Bone marrow (tissue), 2 donors: ENCODE results near the gene KRT1.

ENCODE experiments used
- DNase-seq, 2 donors: peaks; one replicate each; lab custom pipeline; 2025; lab: John Stamatoyannopoulos, UW

The KRT1 gene

GRCh38 chr12:52636189-52636588 lies 44.0 kb downstream of the KRT1 start:
- no peak for DNase-seq

- DNase-seq, result no peak
Measured at GRCh38 chr12:52634266-52635056, 45.7 kb downstream of the KRT1 start.

- no peak for DNase-seq
Measured at GRCh38 chr12:52633383-52633782, 46.8 kb downstream of the KRT1 start.

- no peak for DNase-seq
Measured at GRCh38 chr12:52632656-52633055, 47.6 kb downstream of the KRT1 start.

GRCh38 chr12:52631676-52632459 lies 48.3 kb downstream of the KRT1 start:
- DNase-seq, result no peak

- no peak for DNase-seq
Measured at GRCh38 chr12:52631264-52631663, 48.9 kb downstream of the KRT1 start.

GRCh38 chr12:52630599-52631200 lies 49.5 kb downstream of the KRT1 start:
- no peak for DNase-seq

GRCh38 chr12:52630008-52630500 lies 50.2 kb downstream of the KRT1 start:
- DNase-seq, result no peak

GRCh38 chr12:52629281-52630007 lies 50.8 kb downstream of the KRT1 start:
- DNase-seq, result no peak

- DNase-seq, result no peak
Measured at GRCh38 chr12:52628841-52629240, 51.4 kb downstream of the KRT1 start.

GRCh38 chr12:52628111-52628507 lies 52.1 kb downstream of the KRT1 start:
- no peak for DNase-seq

- DNase-seq, result no peak
Measured at GRCh38 chr12:52627395-52628110, 52.7 kb downstream of the KRT1 start.
